Measurements from ENCODE around the gene PACSIN3.

DNA sequence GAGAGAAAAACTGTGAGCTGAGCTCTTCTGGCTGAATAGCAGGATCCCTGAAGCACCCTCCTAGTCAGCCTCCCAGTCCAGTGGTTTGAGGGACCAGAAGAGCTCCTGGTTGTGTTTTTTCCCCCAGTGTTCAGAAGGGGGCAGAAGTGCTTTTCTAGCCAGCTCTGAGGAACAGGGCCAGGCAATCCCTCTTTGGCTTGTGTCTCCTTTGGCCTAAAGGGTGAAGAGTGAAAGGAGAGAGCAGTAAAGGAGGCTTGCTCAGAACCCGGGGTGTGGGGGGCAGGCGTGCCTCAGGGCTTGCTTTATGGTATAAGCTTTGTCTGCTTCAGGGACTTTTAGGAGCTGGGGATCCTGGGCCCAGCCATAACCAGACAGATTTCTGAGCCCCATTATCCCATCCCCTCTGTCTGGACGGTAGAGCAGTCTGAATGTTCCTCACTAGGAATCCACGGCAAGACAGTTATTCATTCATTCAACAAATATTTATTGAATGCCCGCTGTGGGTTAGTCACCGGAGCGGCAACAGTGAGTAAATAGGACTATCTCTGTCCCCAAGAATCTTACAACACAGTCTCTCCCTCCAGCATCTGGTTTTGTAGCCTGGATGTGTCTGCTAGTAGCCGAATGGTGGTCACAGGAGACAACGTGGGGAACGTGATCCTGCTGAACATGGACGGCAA, 47.9 kb upstream of the PACSIN3 start:
- no peak for TF ChIP-seq POLR2AphosphoS5 (IDR thresholded peaks at IDR 0.05)
- TF ChIP-seq EP300 (IDR thresholded peaks at IDR 0.05), result no peak
- no peak for TF ChIP-seq POLR2A (IDR thresholded peaks at IDR 0.05)
- peak in 1 of 4 experiments; percentile 22 for TF ChIP-seq CTCF (IDR thresholded peaks at IDR 0.05)

Data from sigmoid colon (tissue), 4 donors.